ENCODE measurements around the gene KDM4C.

DNA sequence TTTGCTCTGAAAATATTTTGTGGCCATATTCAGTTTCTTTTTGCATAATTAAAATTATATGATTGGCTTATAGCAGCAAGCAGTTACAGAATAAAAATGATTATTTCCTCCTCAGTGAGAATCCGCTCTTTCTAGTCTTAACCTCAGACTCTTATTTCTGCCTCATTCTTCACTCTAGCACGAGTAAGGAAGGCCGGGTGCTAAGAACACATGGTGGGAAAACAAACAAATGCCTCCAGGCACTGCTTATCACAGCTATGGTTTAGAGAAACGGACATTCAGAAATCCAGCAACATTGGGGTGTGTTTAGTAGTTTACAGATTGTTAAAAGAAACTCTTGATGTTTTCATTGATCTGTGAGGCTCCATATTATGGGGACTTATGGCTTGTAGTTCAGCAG lies 168.7 kb downstream of the KDM4C start:
- TF ChIP-seq, protein P1, sequence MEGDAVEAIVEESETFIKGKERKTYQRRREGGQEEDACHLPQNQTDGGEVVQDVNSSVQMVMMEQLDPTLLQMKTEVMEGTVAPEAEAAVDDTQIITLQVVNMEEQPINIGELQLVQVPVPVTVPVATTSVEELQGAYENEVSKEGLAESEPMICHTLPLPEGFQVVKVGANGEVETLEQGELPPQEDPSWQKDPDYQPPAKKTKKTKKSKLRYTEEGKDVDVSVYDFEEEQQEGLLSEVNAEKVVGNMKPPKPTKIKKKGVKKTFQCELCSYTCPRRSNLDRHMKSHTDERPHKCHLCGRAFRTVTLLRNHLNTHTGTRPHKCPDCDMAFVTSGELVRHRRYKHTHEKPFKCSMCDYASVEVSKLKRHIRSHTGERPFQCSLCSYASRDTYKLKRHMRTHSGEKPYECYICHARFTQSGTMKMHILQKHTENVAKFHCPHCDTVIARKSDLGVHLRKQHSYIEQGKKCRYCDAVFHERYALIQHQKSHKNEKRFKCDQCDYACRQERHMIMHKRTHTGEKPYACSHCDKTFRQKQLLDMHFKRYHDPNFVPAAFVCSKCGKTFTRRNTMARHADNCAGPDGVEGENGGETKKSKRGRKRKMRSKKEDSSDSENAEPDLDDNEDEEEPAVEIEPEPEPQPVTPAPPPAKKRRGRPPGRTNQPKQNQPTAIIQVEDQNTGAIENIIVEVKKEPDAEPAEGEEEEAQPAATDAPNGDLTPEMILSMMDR (IDR thresholded peaks at IDR 0.05): no peak
- TF ChIP-seq POLR2AphosphoS5 (IDR thresholded peaks at IDR 0.05): no peak
